GM12878 (cell line): Measurements from ENCODE around the gene PPP2R2B. TPM values are rescaled to one million over a fixed set of nuclear protein-coding genes. Genes with fewer than 3 reads are reported as not detected.

Experiments used
- ATAC-seq: fragments of 200-7000 bp; cut with Tn5 transposase; 3 replicates; pipeline ENCODE4 v1.9.1; 2020; ENCODE audit warnings: mild to moderate bottlenecking, moderate library complexity
- BruUV-seq: library from RNA; stranded (reverse); fragments of 400-500 nt; replicated peaks from 2 replicates; lab custom pipeline; 2021; lab: Mats Ljungman, UMichigan
- CTCF ChIA-PET: fragments of 300-600 bp; sonication (Branson Sonifier 250); formaldehyde crosslinking; extraction: SDS; loops from one replicate; lab custom pipeline; 2021; ENCODE audit warnings: inconsistent platforms; lab: Yijun Ruan, JAX
- POLR2A ChIA-PET: fragments of 350-600 bp; formaldehyde crosslinking; extraction: SDS; loops from one replicate; lab custom pipeline; 2021; ENCODE audit warnings: inconsistent platforms; lab: Charles Lee
- RAD21 ChIA-PET: fragments of 300-600 bp; sonication (Branson Sonifier 250); formaldehyde crosslinking; loops from one replicate; lab custom pipeline; 2023; ENCODE audit warnings: antibody characterized with exemption; ENCODE audit not compliant: unreplicated experiment; lab: Charles Lee
- SMC1A ChIA-PET: fragments of 300-600 bp; sonication (Branson Sonifier 250); formaldehyde crosslinking; loops from one replicate; lab custom pipeline; 2023; ENCODE audit not compliant: unreplicated experiment, uncharacterized antibody; lab: Charles Lee
- DNase-seq: peaks from one replicate; pipeline ENCODE4 v3.0.0-alpha.2; 2011; ENCODE audit warnings: low read depth, low spot score
- FAIRE-seq: peaks from 3 replicates; lab custom pipeline; 2011; peaks lifted over from hg19 to GRCh38; lab: Jason Lieb, UNC
- H2AFZ ChIP-seq: 2 replicates; pipeline ENCODE4 v1.6.0; 2011; ENCODE audit warnings: low read depth, low read length, control low read depth; ENCODE audit not compliant: control insufficient read depth
- H3K27ac ChIP-seq: 2 replicates; pipeline ENCODE4 v1.5.1; 2011; ENCODE audit warnings: control low read depth; ENCODE audit not compliant: control insufficient read depth, insufficient read depth
- H3K27me3 ChIP-seq, 2 experiments: replicated peaks in 1 of 2; 2 replicates each; pipeline versions ENCODE4 v1.6.0 to v1.6.1; 2011; ENCODE audit warnings: low read length in 1 of 2; ENCODE audit not compliant: control insufficient read depth in 2 of 2, insufficient read depth in 2 of 2
- H3K36me3 ChIP-seq, 2 experiments: 2 replicates each; pipeline ENCODE4 v1.5.1; 2011; ENCODE audit warnings: low read length in 1 of 2; ENCODE audit not compliant: control insufficient read depth in 2 of 2, insufficient read depth in 2 of 2
- H3K4me1 ChIP-seq: 2 replicates; pipeline ENCODE4 v1.6.1; 2011; ENCODE audit warnings: mild to moderate bottlenecking, low read length, moderate library complexity, mixed read lengths; ENCODE audit not compliant: control insufficient read depth, insufficient read depth
- H3K4me2 ChIP-seq: 2 replicates; pipeline ENCODE4 v1.6.0; 2011; ENCODE audit warnings: control low read depth; ENCODE audit not compliant: control insufficient read depth, insufficient read depth
- H3K4me3 ChIP-seq: fragments of 200-600 bp; sonication (generic); 2 replicates; pipeline ENCODE4 v1.5.1; 2016
- H3K79me2 ChIP-seq: 2 replicates; pipeline ENCODE4 v1.6.0; 2011; ENCODE audit warnings: low read length; ENCODE audit not compliant: control insufficient read depth, insufficient read depth
- H3K9ac ChIP-seq: 2 replicates; pipeline ENCODE4 v1.8.0; 2011; ENCODE audit warnings: low read length, control low read depth, mixed read lengths; ENCODE audit not compliant: control insufficient read depth, insufficient read depth
- H3K9me3 ChIP-seq: replicated peaks from 3 replicates; pipeline ENCODE4 v1.5.1; 2011; ENCODE audit warnings: mild to moderate bottlenecking, low read length; ENCODE audit not compliant: control insufficient read depth, insufficient read depth
- H4K20me1 ChIP-seq: 2 replicates; pipeline ENCODE4 v1.6.0; 2011; ENCODE audit not compliant: control insufficient read depth, insufficient read depth
- EP300 ChIP-seq, 2 experiments: fragments of 150-350 bp in 1 of 2; IDR thresholded peaks; 2 replicates each; pipeline ENCODE4 v1.6.1; 2011 to 2012; ENCODE audit warnings: low read depth in 2 of 2, low read length in 2 of 2, borderline replicate concordance in 1 of 2, improper control_type of control experiment in 1 of 2, inconsistent platforms in 1 of 2; ENCODE audit not compliant: control insufficient read depth in 1 of 2
- KLF5 ChIP-seq: fragments of 450-650 bp; IDR thresholded peaks from 2 replicates; pipeline ENCODE4 v1.6.1; 2014; ENCODE audit warnings: mild to moderate bottlenecking; ENCODE audit not compliant: partially characterized antibody
- NR2C1 ChIP-seq: fragments of 450-650 bp; IDR thresholded peaks from 2 replicates; pipeline ENCODE4 v1.6.1; 2017; ENCODE audit warnings: antibody characterized with exemption, mild to moderate bottlenecking, moderate library complexity
- POLR2AphosphoS2 ChIP-seq: IDR thresholded peaks from 2 replicates; pipeline ENCODE4 v1.6.1; 2011; ENCODE audit warnings: low read depth, mild to moderate bottlenecking, low read length, improper control_type of control experiment, moderate library complexity
- SP1 ChIP-seq: IDR thresholded peaks from one replicate; pipeline ENCODE4 v1.6.1; 2011; ENCODE audit warnings: low read depth, low read length
- TARDBP ChIP-seq: IDR thresholded peaks from 2 replicates; pipeline ENCODE4 v1.6.1; 2016; ENCODE audit warnings: borderline replicate concordance
- WGBS: methylation state at CpG from one replicate; pipeline ENCODE4 v1.1.6; 2016; ENCODE audit warnings: low lambda C conversion rate; ENCODE audit not compliant: insufficient replicate concordance, insufficient coverage; ENCODE audit errors: missing lambda C conversion rate; 5-methylcytosine and 5-hydroxymethylcytosine counted together
- in situ Hi-C: fragments of 300-500 bp; cut with MboI; formaldehyde crosslinking; loops from 9 replicates; pipeline ENCODE4 v1.14.3; 2018; ENCODE audit warnings: mixed read lengths
- intact Hi-C: fragments of 100-400 bp; cut with micrococcal nuclease; formaldehyde crosslinking; loops from one replicate; pipeline ENCODE4 v1.14.2; 2022; ENCODE audit not compliant: unreplicated experiment
- polyA plus RNA-seq, 11 experiments: library from polyadenylated mRNA; depleted of rRNA in 4 of 11; unstranded in 6 of 11; stranded (reverse) in 5 of 11; fragments of >200 nt; fragmentation: Nextera tagmentation in 4 of 11; fragmentation: Illumina TruSeq in 1 of 11; extraction: Ambion mirVana in 4 of 11; extraction: Trizol in 1 of 11; gene quantifications; 1 replicate in 1 of 11; 2 replicates in 10 of 11; pipeline versions ENCODE4 v1.2.1 to v1.2.3, GENCODE V29; 2011 to 2016; ENCODE audit warnings: inconsistent platforms in 2 of 11, missing spikeins in 2 of 11, low read depth in 1 of 11
- total RNA-seq, 4 experiments: library from RNA; depleted of rRNA in 3 of 4; stranded (reverse); fragments of >200 nt in 3 of 4; fragmentation: Illumina TruSeq in 1 of 4; extraction: Trizol in 1 of 4; gene quantifications; 2 replicates each; pipeline versions ENCODE4 v1.2.1 to v1.2.3, GENCODE V29; 2013 to 2021
- TF ChIP-seq, protein P1 (sequence below): fragments of 450-650 bp; IDR thresholded peaks from 2 replicates; pipeline ENCODE4 v1.6.1; 2016; ENCODE audit warnings: mild to moderate bottlenecking, moderate library complexity, borderline replicate concordance
- TF ChIP-seq, protein P2 (sequence below), 3 experiments: IDR thresholded peaks in 2 of 3; conservative IDR thresholded peaks in 1 of 3; 2 replicates each; pipeline ENCODE4 v1.5.1; 2011; ENCODE audit warnings: low read depth in 3 of 3, low read length in 3 of 3, mild to moderate bottlenecking in 3 of 3, control low read depth in 2 of 3, moderate library complexity in 2 of 3, inconsistent platforms in 1 of 3, mixed read lengths in 1 of 3; ENCODE audit not compliant: control insufficient read depth in 2 of 3, insufficient read depth in 1 of 3; ENCODE audit errors: extremely low read depth in 1 of 3
- TF ChIP-seq, protein P3 (sequence below): fragments of 450-650 bp; IDR thresholded peaks from 2 replicates; pipeline ENCODE4 v1.6.1; 2017; ENCODE audit warnings: mild to moderate bottlenecking, low read depth, inconsistent platforms; ENCODE audit not compliant: poor library complexity, severe bottlenecking

PPP2R2B gene
- total and polyA plus RNA-seq, 10 of the 15 experiments (the other 5 are each of a cell fraction or from before 2014, with no cell fraction given): not detected

DNA sequence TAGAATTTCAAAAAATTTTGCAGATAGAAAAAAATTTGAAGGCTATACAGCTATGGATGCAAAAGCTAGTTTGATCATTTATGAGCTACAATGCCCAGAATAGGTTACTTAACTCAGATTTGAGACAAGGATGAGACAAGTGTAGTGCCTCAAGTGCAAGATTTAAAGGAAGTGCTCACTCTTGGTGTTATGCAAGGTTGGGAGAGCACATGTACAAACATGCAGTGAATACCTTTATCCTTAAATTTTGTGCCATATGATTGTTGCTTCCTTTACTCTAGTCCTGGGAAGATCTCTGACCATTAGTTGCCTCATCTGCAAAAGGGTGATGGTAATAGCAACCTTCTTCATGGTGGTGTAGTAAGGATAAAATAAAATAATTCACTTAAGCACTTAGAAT is 31.7 kb upstream of the PPP2R2B start (continued):
- TF ChIP-seq NR2C1 (no peak), POLR2AphosphoS2 (no peak)
- TF ChIP-seq, protein P1, sequence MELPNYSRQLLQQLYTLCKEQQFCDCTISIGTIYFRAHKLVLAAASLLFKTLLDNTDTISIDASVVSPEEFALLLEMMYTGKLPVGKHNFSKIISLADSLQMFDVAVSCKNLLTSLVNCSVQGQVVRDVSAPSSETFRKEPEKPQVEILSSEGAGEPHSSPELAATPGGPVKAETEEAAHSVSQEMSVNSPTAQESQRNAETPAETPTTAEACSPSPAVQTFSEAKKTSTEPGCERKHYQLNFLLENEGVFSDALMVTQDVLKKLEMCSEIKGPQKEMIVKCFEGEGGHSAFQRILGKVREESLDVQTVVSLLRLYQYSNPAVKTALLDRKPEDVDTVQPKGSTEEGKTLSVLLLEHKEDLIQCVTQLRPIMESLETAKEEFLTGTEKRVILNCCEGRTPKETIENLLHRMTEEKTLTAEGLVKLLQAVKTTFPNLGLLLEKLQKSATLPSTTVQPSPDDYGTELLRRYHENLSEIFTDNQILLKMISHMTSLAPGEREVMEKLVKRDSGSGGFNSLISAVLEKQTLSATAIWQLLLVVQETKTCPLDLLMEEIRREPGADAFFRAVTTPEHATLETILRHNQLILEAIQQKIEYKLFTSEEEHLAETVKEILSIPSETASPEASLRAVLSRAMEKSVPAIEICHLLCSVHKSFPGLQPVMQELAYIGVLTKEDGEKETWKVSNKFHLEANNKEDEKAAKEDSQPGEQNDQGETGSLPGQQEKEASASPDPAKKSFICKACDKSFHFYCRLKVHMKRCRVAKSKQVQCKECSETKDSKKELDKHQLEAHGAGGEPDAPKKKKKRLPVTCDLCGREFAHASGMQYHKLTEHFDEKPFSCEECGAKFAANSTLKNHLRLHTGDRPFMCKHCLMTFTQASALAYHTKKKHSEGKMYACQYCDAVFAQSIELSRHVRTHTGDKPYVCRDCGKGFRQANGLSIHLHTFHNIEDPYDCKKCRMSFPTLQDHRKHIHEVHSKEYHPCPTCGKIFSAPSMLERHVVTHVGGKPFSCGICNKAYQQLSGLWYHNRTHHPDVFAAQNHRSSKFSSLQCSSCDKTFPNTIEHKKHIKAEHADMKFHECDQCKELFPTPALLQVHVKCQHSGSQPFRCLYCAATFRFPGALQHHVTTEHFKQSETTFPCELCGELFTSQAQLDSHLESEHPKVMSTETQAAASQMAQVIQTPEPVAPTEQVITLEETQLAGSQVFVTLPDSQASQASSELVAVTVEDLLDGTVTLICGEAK: no peak

DNA sequence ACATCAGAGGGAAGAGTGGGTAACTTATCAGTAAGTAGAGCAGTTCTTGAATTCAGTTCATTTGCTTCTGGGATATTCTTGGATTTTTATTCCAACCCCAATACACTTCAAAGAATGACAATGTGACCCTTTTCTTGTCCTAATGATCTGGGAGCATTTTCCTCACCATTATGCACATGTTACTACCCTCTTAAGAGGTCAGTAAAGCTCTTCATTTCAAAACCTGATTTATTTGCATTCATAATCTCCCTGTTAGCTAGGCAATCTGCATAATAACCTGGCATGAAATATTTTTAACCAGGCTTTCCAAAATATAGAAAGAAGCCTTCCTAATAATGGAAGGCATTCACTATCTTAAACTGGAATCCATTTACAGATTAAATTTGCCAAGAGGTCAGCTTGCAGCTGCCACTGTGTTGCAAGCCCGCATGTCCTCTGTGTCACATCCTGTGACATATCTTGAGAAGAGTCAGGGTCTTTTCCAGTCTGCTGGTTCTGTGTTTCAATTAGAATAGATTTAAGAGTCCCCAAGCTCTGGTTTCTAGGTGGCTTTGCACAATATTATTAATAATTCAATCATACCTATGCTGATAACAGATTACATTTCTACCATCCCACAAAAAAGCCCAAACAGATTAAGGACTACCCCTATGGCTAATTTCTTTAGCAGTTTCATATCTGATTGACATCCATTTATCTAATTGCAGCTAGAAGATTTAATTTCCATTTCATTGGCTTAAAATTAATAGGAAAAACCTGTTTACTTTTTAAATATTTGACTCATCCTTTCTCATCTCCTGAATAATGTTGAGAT is 30.9 kb upstream of the PPP2R2B start:
- ChIA-PET CTCF (interaction anchor here (0.7 kb wide), 2 partner anchors 21 to 262 kb away, joined by 3 to 4 read pairs; no protein-coding TSS in a partner anchor), RAD21 (no interaction called here)
- no TSS peak for BruUV-seq

More for the DNA sequence above, 30.9 kb upstream of the PPP2R2B start:
- no peak overlapping the region for H2AFZ ChIP-seq
- H3K79me2 ChIP-seq: no peaks in the 10 kb centered on the region
- no peak overlapping the region for H3K4me2 ChIP-seq
- WGBS: 80% methylated on average over 1 of the region's 1 CpG
- no peaks in the 10 kb centered on the region for H3K36me3 ChIP-seq
- no peaks in the 10 kb centered on the region for H3K9me3 ChIP-seq
- no peaks in the 10 kb centered on the region for H4K20me1 ChIP-seq
- ATAC-seq: no peak
- H3K4me3 ChIP-seq: no peak overlapping the region
- no peak for FAIRE-seq
- no peak for DNase-seq
- in situ Hi-C loops: no loop called here
- TF ChIP-seq TARDBP (no peak), KLF5 (no peak), SP1 (no peak), EP300 (IDR thresholded peaks at IDR 0.05; ENCODE audit: borderline replicate concordance in 1 of 2, control insufficient read depth in 1 of 2, low read depth in 2 of 2, low read length in 2 of 2) (no peak)
- TF ChIP-seq, protein P2, sequence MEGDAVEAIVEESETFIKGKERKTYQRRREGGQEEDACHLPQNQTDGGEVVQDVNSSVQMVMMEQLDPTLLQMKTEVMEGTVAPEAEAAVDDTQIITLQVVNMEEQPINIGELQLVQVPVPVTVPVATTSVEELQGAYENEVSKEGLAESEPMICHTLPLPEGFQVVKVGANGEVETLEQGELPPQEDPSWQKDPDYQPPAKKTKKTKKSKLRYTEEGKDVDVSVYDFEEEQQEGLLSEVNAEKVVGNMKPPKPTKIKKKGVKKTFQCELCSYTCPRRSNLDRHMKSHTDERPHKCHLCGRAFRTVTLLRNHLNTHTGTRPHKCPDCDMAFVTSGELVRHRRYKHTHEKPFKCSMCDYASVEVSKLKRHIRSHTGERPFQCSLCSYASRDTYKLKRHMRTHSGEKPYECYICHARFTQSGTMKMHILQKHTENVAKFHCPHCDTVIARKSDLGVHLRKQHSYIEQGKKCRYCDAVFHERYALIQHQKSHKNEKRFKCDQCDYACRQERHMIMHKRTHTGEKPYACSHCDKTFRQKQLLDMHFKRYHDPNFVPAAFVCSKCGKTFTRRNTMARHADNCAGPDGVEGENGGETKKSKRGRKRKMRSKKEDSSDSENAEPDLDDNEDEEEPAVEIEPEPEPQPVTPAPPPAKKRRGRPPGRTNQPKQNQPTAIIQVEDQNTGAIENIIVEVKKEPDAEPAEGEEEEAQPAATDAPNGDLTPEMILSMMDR (IDR thresholded peaks at IDR 0.05 in 2 of 3, conservative IDR thresholded peaks at IDR 0.05 in 1 of 3; ENCODE audit: control insufficient read depth in 2 of 3, extremely low read depth in 1 of 3, insufficient read depth in 1 of 3, low read depth in 3 of 3, low read length in 3 of 3): no peak
- TF ChIP-seq, protein P3, sequence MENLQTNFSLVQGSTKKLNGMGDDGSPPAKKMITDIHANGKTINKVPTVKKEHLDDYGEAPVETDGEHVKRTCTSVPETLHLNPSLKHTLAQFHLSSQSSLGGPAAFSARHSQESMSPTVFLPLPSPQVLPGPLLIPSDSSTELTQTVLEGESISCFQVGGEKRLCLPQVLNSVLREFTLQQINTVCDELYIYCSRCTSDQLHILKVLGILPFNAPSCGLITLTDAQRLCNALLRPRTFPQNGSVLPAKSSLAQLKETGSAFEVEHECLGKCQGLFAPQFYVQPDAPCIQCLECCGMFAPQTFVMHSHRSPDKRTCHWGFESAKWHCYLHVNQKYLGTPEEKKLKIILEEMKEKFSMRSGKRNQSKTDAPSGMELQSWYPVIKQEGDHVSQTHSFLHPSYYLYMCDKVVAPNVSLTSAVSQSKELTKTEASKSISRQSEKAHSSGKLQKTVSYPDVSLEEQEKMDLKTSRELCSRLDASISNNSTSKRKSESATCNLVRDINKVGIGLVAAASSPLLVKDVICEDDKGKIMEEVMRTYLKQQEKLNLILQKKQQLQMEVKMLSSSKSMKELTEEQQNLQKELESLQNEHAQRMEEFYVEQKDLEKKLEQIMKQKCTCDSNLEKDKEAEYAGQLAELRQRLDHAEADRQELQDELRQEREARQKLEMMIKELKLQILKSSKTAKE: no peak
- intact Hi-C loops: no loop called here
- SMC1A ChIA-PET: interaction anchor here (0.8 to 1.1 kb wide), 3 partner anchors 8 to 56 kb away, joined by 3 read pairs; no protein-coding TSS in a partner anchor
- no peak overlapping the region for H3K27ac ChIP-seq
- POLR2A ChIA-PET: no interaction called here
- no peaks in the 10 kb centered on the region for H3K4me1 ChIP-seq
- no peak overlapping the region for H3K9ac ChIP-seq
- no peaks in the 10 kb centered on the region for H3K27me3 ChIP-seq
